ENCODE data around the gene INO80E.

- TF ChIP-seq POLR2A (IDR thresholded peaks at IDR 0.05) (no peak), POLR2AphosphoS5 (IDR thresholded peaks at IDR 0.05) (no peak)
- TF ChIP-seq, protein P1, sequence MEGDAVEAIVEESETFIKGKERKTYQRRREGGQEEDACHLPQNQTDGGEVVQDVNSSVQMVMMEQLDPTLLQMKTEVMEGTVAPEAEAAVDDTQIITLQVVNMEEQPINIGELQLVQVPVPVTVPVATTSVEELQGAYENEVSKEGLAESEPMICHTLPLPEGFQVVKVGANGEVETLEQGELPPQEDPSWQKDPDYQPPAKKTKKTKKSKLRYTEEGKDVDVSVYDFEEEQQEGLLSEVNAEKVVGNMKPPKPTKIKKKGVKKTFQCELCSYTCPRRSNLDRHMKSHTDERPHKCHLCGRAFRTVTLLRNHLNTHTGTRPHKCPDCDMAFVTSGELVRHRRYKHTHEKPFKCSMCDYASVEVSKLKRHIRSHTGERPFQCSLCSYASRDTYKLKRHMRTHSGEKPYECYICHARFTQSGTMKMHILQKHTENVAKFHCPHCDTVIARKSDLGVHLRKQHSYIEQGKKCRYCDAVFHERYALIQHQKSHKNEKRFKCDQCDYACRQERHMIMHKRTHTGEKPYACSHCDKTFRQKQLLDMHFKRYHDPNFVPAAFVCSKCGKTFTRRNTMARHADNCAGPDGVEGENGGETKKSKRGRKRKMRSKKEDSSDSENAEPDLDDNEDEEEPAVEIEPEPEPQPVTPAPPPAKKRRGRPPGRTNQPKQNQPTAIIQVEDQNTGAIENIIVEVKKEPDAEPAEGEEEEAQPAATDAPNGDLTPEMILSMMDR (IDR thresholded peaks at IDR 0.05 in 8 of 11, conservative IDR thresholded peaks at IDR 0.05 in 3 of 11) = no peak
These were observed 1.3 kb upstream of the INO80E start for GRCh38 chr16:29994600-29995323.
